Astrocyte (in vitro differentiated cells and primary cell): ENCODE measurements around the gene PRRG2. TPM values are rescaled to one million over a fixed set of nuclear protein-coding genes. Genes with fewer than 3 reads are reported as not detected.

Source experiments
- DNase-seq: peaks from one replicate; pipeline ENCODE4 v3.0.0-alpha.2; 2010; ENCODE audit warnings: low read depth
- FAIRE-seq: peaks from 2 replicates; lab custom pipeline; 2011; peaks lifted over from hg19 to GRCh38; lab: Jason Lieb, UNC
- H2AFZ ChIP-seq: 2 replicates; pipeline ENCODE4 v1.6.0; 2012; ENCODE audit warnings: low read depth, low read length, inconsistent platforms
- H3K27ac ChIP-seq: 2 replicates; pipeline ENCODE4 v1.5.1; 2011; ENCODE audit warnings: low read depth, low read length, inconsistent platforms
- H3K27me3 ChIP-seq: 2 replicates; pipeline ENCODE4 v1.6.0; 2011; ENCODE audit warnings: low read length, inconsistent platforms; ENCODE audit not compliant: insufficient read depth
- H3K36me3 ChIP-seq: 2 replicates; pipeline ENCODE4 v1.5.1; 2011; ENCODE audit warnings: low read length, inconsistent platforms; ENCODE audit not compliant: insufficient read depth
- H3K4me1 ChIP-seq: 2 replicates; pipeline ENCODE4 v1.5.1; 2011; ENCODE audit warnings: low read length, inconsistent platforms; ENCODE audit not compliant: insufficient read depth
- H3K4me2 ChIP-seq: 2 replicates; pipeline ENCODE4 v1.6.0; 2012; ENCODE audit warnings: low read length, inconsistent platforms
- H3K4me3 ChIP-seq: 2 replicates; pipeline ENCODE4 v1.5.1; 2011; ENCODE audit warnings: low read depth, mild to moderate bottlenecking, low read length, inconsistent platforms; ENCODE audit not compliant: insufficient read depth
- H3K79me2 ChIP-seq: 2 replicates; pipeline ENCODE4 v1.6.0; 2012; ENCODE audit warnings: mild to moderate bottlenecking, low read length, inconsistent platforms; ENCODE audit not compliant: insufficient read depth
- H3K9ac ChIP-seq: 2 replicates; pipeline ENCODE4 v1.6.0; 2012; ENCODE audit warnings: mild to moderate bottlenecking, low read length, inconsistent platforms
- H3K9me3 ChIP-seq: 2 replicates; pipeline ENCODE4 v1.5.1; 2012; ENCODE audit warnings: low read depth, mild to moderate bottlenecking, low read length, inconsistent platforms; ENCODE audit not compliant: insufficient read depth
- H4K20me1 ChIP-seq: 2 replicates; pipeline ENCODE4 v1.6.0; 2012; ENCODE audit warnings: low read length, inconsistent platforms; ENCODE audit not compliant: insufficient read depth
- H3K27ac Mint-ChIP-seq: one replicate; pipeline ENCODE4 v1.8.0; 2021; ENCODE audit warnings: mild to moderate bottlenecking, mixed read lengths; ENCODE audit not compliant: unreplicated experiment
- H3K27me3 Mint-ChIP-seq: one replicate; pipeline ENCODE4 v1.8.0; 2021; ENCODE audit warnings: low read depth, mixed read lengths; ENCODE audit not compliant: unreplicated experiment
- H3K36me3 Mint-ChIP-seq: one replicate; pipeline ENCODE4 v1.8.0; 2021; ENCODE audit warnings: low read depth, mixed read lengths; ENCODE audit not compliant: unreplicated experiment
- H3K4me1 Mint-ChIP-seq: one replicate; pipeline ENCODE4 v1.8.0; 2021; ENCODE audit warnings: low read depth, mixed read lengths; ENCODE audit not compliant: unreplicated experiment
- H3K4me3 Mint-ChIP-seq: one replicate; pipeline ENCODE4 v1.8.0; 2021; ENCODE audit warnings: mild to moderate bottlenecking, moderate library complexity, mixed read lengths; ENCODE audit not compliant: unreplicated experiment
- H3K9me3 Mint-ChIP-seq: one replicate; pipeline ENCODE4 v1.8.0; 2021; ENCODE audit warnings: mild to moderate bottlenecking, mixed read lengths; ENCODE audit not compliant: unreplicated experiment
- EZH2 ChIP-seq: IDR thresholded peaks from 2 replicates; pipeline ENCODE4 v1.6.1; 2012; ENCODE audit warnings: mild to moderate bottlenecking, low read length, inconsistent platforms; ENCODE audit not compliant: insufficient read depth
- total RNA-seq: library from RNA; stranded (reverse); gene quantifications from 2 replicates; pipeline ENCODE4 v1.2.1, GENCODE V29; 2021
- TF ChIP-seq, protein P1 (sequence below): IDR thresholded peaks from 2 replicates; pipeline ENCODE4 v1.5.1; 2011; ENCODE audit warnings: low read depth, mild to moderate bottlenecking, inconsistent platforms, low read length, moderate library complexity; ENCODE audit not compliant: insufficient read depth

Gene PRRG2
- total RNA-seq, 1 donor from 2014 or later, result 1.3 TPM

DNA sequence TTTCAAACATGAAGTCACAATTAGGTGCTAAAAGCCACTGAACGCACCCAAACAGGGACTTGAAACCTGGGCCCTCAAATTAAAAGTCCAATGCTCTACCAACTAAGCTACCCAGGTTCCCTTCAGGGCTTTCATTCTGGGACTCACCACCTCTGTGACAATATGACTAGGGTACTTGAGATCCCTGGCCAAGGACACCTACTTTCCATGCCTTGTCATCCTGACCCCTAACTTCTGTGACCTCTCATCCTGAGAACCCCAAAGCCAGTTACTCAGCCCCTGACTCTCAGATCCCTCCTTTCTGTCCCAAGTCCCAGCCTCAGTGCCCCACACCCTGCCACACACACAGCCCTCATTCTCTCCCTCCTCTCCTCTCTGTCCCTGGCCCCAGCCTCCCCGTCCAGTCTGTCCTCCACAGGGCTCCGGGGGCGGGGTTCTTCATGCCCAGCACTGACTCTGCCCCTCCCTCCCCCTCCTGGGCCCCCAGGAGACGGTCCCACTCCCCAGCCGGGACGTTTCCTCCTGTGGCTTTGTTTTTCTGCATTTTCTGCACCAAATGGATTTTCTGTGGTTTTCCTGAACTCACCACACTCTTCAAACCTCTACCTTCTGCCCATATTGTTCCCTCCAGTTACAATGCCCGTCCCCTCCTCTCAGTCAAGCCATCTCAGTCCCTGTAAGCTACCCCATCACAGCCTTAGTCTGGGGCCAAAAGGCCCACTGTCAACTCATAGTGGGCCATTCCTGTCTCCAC lies 46.3 kb upstream of the PRRG2 start:
- Mint-ChIP-seq H3K36me3 (peaks cover 3% of the 10 kb centered on the region), H3K27ac (peak overlapping the region; percentile 41), H3K4me3 (peak overlapping the region; percentile 82), H3K4me1 (peaks cover 7% of the 10 kb centered on the region), H3K9me3 (no peaks in the 10 kb centered on the region), H3K27me3 (no peaks in the 10 kb centered on the region)
- Histone ChIP-seq H4K20me1 (peaks cover 49% of the 10 kb centered on the region), H3K9me3 (no peaks in the 10 kb centered on the region), H3K4me3 (no peak overlapping the region), H3K36me3 (peaks cover 26% of the 10 kb centered on the region), H3K9ac (no peak overlapping the region), H3K79me2 (peaks cover 23% of the 10 kb centered on the region), H2AFZ (no peak overlapping the region), H3K4me1 (peaks cover 8% of the 10 kb centered on the region), H3K4me2 (peak overlapping the region; percentile 89), H3K27ac (no peak overlapping the region), H3K27me3 (no peaks in the 10 kb centered on the region)
- no peak for TF ChIP-seq EZH2
- TF ChIP-seq, protein P1, sequence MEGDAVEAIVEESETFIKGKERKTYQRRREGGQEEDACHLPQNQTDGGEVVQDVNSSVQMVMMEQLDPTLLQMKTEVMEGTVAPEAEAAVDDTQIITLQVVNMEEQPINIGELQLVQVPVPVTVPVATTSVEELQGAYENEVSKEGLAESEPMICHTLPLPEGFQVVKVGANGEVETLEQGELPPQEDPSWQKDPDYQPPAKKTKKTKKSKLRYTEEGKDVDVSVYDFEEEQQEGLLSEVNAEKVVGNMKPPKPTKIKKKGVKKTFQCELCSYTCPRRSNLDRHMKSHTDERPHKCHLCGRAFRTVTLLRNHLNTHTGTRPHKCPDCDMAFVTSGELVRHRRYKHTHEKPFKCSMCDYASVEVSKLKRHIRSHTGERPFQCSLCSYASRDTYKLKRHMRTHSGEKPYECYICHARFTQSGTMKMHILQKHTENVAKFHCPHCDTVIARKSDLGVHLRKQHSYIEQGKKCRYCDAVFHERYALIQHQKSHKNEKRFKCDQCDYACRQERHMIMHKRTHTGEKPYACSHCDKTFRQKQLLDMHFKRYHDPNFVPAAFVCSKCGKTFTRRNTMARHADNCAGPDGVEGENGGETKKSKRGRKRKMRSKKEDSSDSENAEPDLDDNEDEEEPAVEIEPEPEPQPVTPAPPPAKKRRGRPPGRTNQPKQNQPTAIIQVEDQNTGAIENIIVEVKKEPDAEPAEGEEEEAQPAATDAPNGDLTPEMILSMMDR, result no peak
- FAIRE-seq (no peak), DNase-seq (no peak)

DNA sequence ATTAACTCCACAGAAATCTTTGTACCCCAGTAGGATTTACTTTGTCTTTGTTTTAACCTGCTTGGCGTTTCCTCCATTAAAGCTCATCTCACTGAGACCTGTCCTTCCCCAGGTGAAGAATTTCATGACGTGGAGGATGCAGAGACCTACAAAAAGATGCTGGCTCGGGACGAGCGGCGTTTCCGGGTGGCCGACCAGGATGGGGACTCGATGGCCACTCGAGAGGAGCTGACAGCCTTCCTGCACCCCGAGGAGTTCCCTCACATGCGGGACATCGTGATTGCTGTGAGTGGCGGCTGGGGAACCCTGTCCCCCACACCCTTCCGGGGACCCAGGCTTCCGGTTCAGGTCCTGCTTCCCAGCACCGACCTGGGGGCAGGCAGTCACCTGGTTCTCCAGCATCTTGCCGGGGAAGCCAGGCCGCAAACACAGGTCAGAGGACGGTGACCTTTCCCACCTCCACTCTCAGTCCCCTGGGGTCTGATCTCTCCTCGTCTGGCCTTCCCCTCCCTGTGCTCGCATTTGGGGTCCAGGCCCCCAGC lies 44.1 kb upstream of the PRRG2 start:
- H3K9ac ChIP-seq, result no peak overlapping the region
- H3K27ac ChIP-seq, result no peak overlapping the region
- peaks cover 26% of the 10 kb centered on the region for H3K36me3 ChIP-seq
- no peak overlapping the region for H2AFZ ChIP-seq
- Mint-ChIP-seq H3K27ac (no peak overlapping the region), H3K27me3 (peaks cover under 1% of the 10 kb centered on the region), H3K9me3 (peaks cover 3% of the 10 kb centered on the region), H3K4me3 (no peak overlapping the region), H3K4me1 (peaks cover 7% of the 10 kb centered on the region), H3K36me3 (peaks cover 7% of the 10 kb centered on the region)
- peaks cover 9% of the 10 kb centered on the region for H3K79me2 ChIP-seq
- no peaks in the 10 kb centered on the region for H3K9me3 ChIP-seq
- TF ChIP-seq, protein P1, result no peak
- TF ChIP-seq EZH2, result no peak
- H3K27me3 ChIP-seq, result no peaks in the 10 kb centered on the region
- peaks cover 8% of the 10 kb centered on the region for H3K4me1 ChIP-seq
- DNase-seq, result no peak
- H3K4me2 ChIP-seq, result no peak overlapping the region
- no peak for FAIRE-seq
- H3K4me3 ChIP-seq, result no peak overlapping the region
- peaks cover 42% of the 10 kb centered on the region for H4K20me1 ChIP-seq

DNA sequence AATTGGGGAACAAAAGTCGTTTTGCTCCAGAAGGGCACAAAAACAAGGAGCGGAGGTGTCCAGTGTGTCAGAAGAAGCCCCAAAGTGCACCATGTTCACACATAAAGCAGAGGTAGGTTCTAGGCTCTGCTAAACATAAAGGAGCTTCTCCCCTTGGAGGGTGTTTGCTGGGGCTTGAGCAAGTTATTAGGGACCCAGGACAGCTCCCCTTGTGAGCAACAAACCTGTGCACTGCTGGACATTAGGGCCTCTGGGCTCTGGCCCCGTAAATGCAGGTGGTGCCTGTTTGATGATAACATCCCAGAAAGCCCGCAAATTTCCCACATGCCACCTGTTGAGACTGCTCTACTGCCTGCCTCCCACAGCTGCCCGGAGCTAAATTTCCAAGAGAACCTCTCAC lies 42.5 kb upstream of the PRRG2 start:
- peaks cover 30% of the 10 kb centered on the region for H4K20me1 ChIP-seq
- H3K79me2 ChIP-seq, result peaks cover 6% of the 10 kb centered on the region
- no peaks in the 10 kb centered on the region for H3K4me1 ChIP-seq
- DNase-seq (no peak), FAIRE-seq (no peak)
- no peak overlapping the region for H3K27ac ChIP-seq
- peaks cover 7% of the 10 kb centered on the region for H3K36me3 Mint-ChIP-seq
- H3K4me2 ChIP-seq, result no peak overlapping the region
- no peak overlapping the region for H3K27ac Mint-ChIP-seq
- H3K27me3 Mint-ChIP-seq, result peaks cover 2% of the 10 kb centered on the region
- H3K4me3 ChIP-seq, result no peak overlapping the region
- peaks cover 32% of the 10 kb centered on the region for H3K36me3 ChIP-seq
- H3K9me3 Mint-ChIP-seq, result peaks cover 3% of the 10 kb centered on the region
- H3K9me3 ChIP-seq, result no peaks in the 10 kb centered on the region
- H3K27me3 ChIP-seq, result no peaks in the 10 kb centered on the region
- no peak overlapping the region for H3K9ac ChIP-seq
- H3K4me3 Mint-ChIP-seq, result no peak overlapping the region
- H2AFZ ChIP-seq, result no peak overlapping the region
- TF ChIP-seq, protein P1, result no peak
- no peak for TF ChIP-seq EZH2
- peaks cover 2% of the 10 kb centered on the region for H3K4me1 Mint-ChIP-seq
